Measurements from ENCODE around the gene MAP3K9.

- no peak for TF ChIP-seq CTCF (IDR thresholded peaks at IDR 0.05)
- TF ChIP-seq EP300 (IDR thresholded peaks at IDR 0.05) = no peak
Observed at GRCh38 chr14:70716958-70717357, 92.4 kb downstream of the MAP3K9 start.

Data from sigmoid colon (tissue), 4 donors.